GM23338 (cell line): ENCODE results near the gene PHKA2. TPM values are rescaled to one million over a fixed set of nuclear protein-coding genes. Genes with fewer than 3 reads are reported as not detected.

ENCODE experiments used
- ATAC-seq: fragments of 200-7000 bp; cut with Tn5 transposase; 3 replicates; pipeline ENCODE4 v1.9.1; 2020
- DNase-seq: peaks from one replicate; pipeline ENCODE4 v3.0.0-alpha.2; 2015; ENCODE audit warnings: low spot score
- H2AFZ ChIP-seq: fragments of 200-600 bp; sonication (generic); 2 replicates; pipeline ENCODE4 v1.8.0; 2016; ENCODE audit warnings: antibody characterized with exemption, mild to moderate bottlenecking, moderate library complexity
- H3F3A ChIP-seq: fragments of 200-600 bp; sonication (generic); replicated peaks from 2 replicates; pipeline ENCODE4 v1.8.0; 2017; ENCODE audit warnings: antibody characterized with exemption, mixed run types, low read depth
- H3K27ac ChIP-seq: fragments of 200-600 bp; sonication (generic); 2 replicates; pipeline ENCODE4 v1.6.1; 2016; ENCODE audit warnings: low read depth
- H3K27me3 ChIP-seq: fragments of 200-600 bp; sonication (generic); 2 replicates; pipeline ENCODE4 v1.8.0; 2016; ENCODE audit warnings: mild to moderate bottlenecking, mixed run types, moderate library complexity; ENCODE audit not compliant: insufficient read depth
- H3K36me3 ChIP-seq: fragments of 200-600 bp; sonication (generic); 2 replicates; pipeline ENCODE4 v1.8.0; 2016; ENCODE audit warnings: mild to moderate bottlenecking; ENCODE audit not compliant: insufficient read depth
- H3K4me1 ChIP-seq: fragments of 200-600 bp; sonication (generic); 2 replicates; pipeline ENCODE4 v1.8.0; 2016; ENCODE audit warnings: mild to moderate bottlenecking, moderate library complexity; ENCODE audit not compliant: insufficient read depth
- H3K4me2 ChIP-seq: fragments of 200-600 bp; sonication (generic); 2 replicates; pipeline ENCODE4 v1.7.1; 2017; ENCODE audit warnings: mixed run types
- H3K4me3 ChIP-seq: fragments of 200-600 bp; sonication (generic); 2 replicates; pipeline ENCODE4 v1.6.1; 2016; ENCODE audit warnings: mixed run types
- H3K79me2 ChIP-seq: fragments of 200-600 bp; sonication (generic); replicated peaks from 2 replicates; pipeline ENCODE4 v1.8.0; 2017; ENCODE audit warnings: mild to moderate bottlenecking; ENCODE audit not compliant: insufficient read depth
- H3K9me2 ChIP-seq: fragments of 200-600 bp; sonication (generic); 2 replicates; pipeline ENCODE4 v1.8.0; 2017; ENCODE audit not compliant: insufficient read depth
- H4K20me1 ChIP-seq: fragments of 200-600 bp; sonication (generic); replicated peaks from 2 replicates; pipeline ENCODE4 v1.8.0; 2017; ENCODE audit warnings: mild to moderate bottlenecking; ENCODE audit not compliant: insufficient read depth
- H3K27ac Mint-ChIP-seq: 2 replicates; pipeline ENCODE4 v1.8.0; 2020; ENCODE audit warnings: inconsistent platforms, mild to moderate bottlenecking, moderate library complexity, mixed read lengths
- H3K27me3 Mint-ChIP-seq: 3 replicates; pipeline ENCODE4 v1.8.0; 2022; ENCODE audit warnings: low read depth, mild to moderate bottlenecking, moderate library complexity, mixed read lengths, inconsistent platforms; ENCODE audit not compliant: insufficient read depth, poor library complexity
- H3K36me3 Mint-ChIP-seq: 3 replicates; pipeline ENCODE4 v1.8.0; 2021; ENCODE audit warnings: low read depth, mild to moderate bottlenecking, inconsistent platforms, moderate library complexity, mixed read lengths
- H3K4me1 Mint-ChIP-seq: 3 replicates; pipeline ENCODE4 v1.8.0; 2020; ENCODE audit warnings: mild to moderate bottlenecking, inconsistent platforms, mixed read lengths
- H3K4me3 Mint-ChIP-seq: 3 replicates; pipeline ENCODE4 v1.8.0; 2021; ENCODE audit warnings: moderate library complexity, mild to moderate bottlenecking, inconsistent platforms, mixed read lengths
- H3K9me3 Mint-ChIP-seq: 3 replicates; pipeline ENCODE4 v1.8.0; 2020; ENCODE audit warnings: moderate library complexity, mild to moderate bottlenecking, inconsistent platforms, mixed read lengths
- CREB1 ChIP-seq: fragments of 250-450 bp; sonication (Bioruptor Pico); IDR thresholded peaks from 2 replicates; pipeline ENCODE4 v1.5.0; 2020; ENCODE audit warnings: low read depth, mild to moderate bottlenecking, moderate library complexity
- CTCF ChIP-seq, 2 experiments: fragments of 200-600 bp in 1 of 2; sonication (generic) in 1 of 2; conservative IDR thresholded peaks; 2 replicates each; pipeline versions ENCODE4 v1.5.1 to v1.6.1; 2016 to 2017; ENCODE audit warnings: antibody characterized with exemption in 2 of 2, low read depth in 2 of 2, mild to moderate bottlenecking in 2 of 2, moderate library complexity in 1 of 2
- ETS1 ChIP-seq: IDR thresholded peaks from 2 replicates; pipeline ENCODE4 v1.6.1; 2016; ENCODE audit warnings: antibody characterized with exemption
- EZH2 ChIP-seq: fragments of 200-600 bp; sonication (generic); IDR thresholded peaks from one replicate; pipeline ENCODE4 v1.8.0; 2017; ENCODE audit warnings: antibody characterized with exemption, mild to moderate bottlenecking, low read depth; ENCODE audit not compliant: unreplicated experiment
- EZH2phosphoT487 ChIP-seq: fragments of 200-600 bp; sonication (generic); IDR thresholded peaks from one replicate; pipeline ENCODE4 v1.8.1; 2018; ENCODE audit warnings: antibody characterized with exemption; ENCODE audit not compliant: unreplicated experiment
- JUNB ChIP-seq: IDR thresholded peaks from one replicate; pipeline ENCODE4 v1.6.1; 2016; ENCODE audit warnings: antibody characterized with exemption; ENCODE audit not compliant: unreplicated experiment
- NANOG ChIP-seq: IDR thresholded peaks from 2 replicates; pipeline ENCODE4 v1.6.1; 2016; ENCODE audit warnings: antibody characterized with exemption, borderline replicate concordance
- POLR2AphosphoS5 ChIP-seq: IDR thresholded peaks from 2 replicates; pipeline ENCODE4 v1.6.1; 2016; ENCODE audit warnings: antibody characterized with exemption, low read depth
- REST ChIP-seq: IDR thresholded peaks from one replicate; pipeline ENCODE4 v1.6.1; 2018; ENCODE audit warnings: antibody characterized with exemption; ENCODE audit not compliant: unreplicated experiment
- STAT1 ChIP-seq: IDR thresholded peaks from one replicate; pipeline ENCODE4 v1.6.1; 2016; ENCODE audit warnings: antibody characterized with exemption; ENCODE audit not compliant: unreplicated experiment
- ZNF114 ChIP-seq: fragments of 250-450 bp; sonication (Bioruptor Pico); IDR thresholded peaks from 2 replicates; pipeline ENCODE4 v1.5.0; 2020; ENCODE audit warnings: mild to moderate bottlenecking, moderate library complexity
- ZNF331 ChIP-seq: fragments of 250-450 bp; sonication (Bioruptor Pico); IDR thresholded peaks from 2 replicates; pipeline ENCODE4 v1.5.0; 2020; ENCODE audit warnings: low read depth, mild to moderate bottlenecking, moderate library complexity
- ZNF462 ChIP-seq: fragments of 250-450 bp; sonication (Bioruptor Pico); IDR thresholded peaks from 2 replicates; pipeline ENCODE4 v1.5.0; 2020; ENCODE audit warnings: mild to moderate bottlenecking, moderate library complexity
- polyA plus RNA-seq: library from polyadenylated mRNA; unstranded; fragments of >200 nt; fragmentation: Nextera tagmentation; extraction: Ambion mirVana; gene quantifications from 2 replicates; pipeline ENCODE4 v1.2.1, GENCODE V29; 2016
- total RNA-seq: library from RNA; depleted of rRNA; stranded (reverse); fragments of >200 nt; shearing (Covaris generic); gene quantifications from 2 replicates; pipeline ENCODE4 v1.2.3, GENCODE V29; 2014

PHKA2 gene
- total and polyA plus RNA-seq, 2 experiments from 2014 or later = 8.0 to 23.9 TPM

GRCh38 chrX:19019996-19020395 lies 36.1 kb upstream of the PHKA2 start:
- Mint-ChIP-seq H3K36me3 (peaks cover 4% of the 10 kb centered on the region; the same call in 1 of the 3 replicates), H3K4me1 (no peaks in the 10 kb centered on the region), H3K4me3 (no peak overlapping the region), H3K9me3 (no peaks in the 10 kb centered on the region), H3K27ac (no peak overlapping the region), H3K27me3 (no peaks in the 10 kb centered on the region)
- no peaks in the 10 kb centered on the region for H3F3A ChIP-seq
- TF ChIP-seq ZNF462 (CRISPR knock-in tag) (no peak), STAT1 (no peak), CREB1 (CRISPR knock-in tag) (no peak), REST (no peak), POLR2AphosphoS5 (no peak), NANOG (no peak), CTCF (conservative IDR thresholded peaks at IDR 0.05; ENCODE audit: low read depth in 2 of 2) (no peak), ETS1 (no peak), EZH2 (no peak), ZNF114 (CRISPR knock-in tag) (no peak), EZH2phosphoT487 (no peak), ZNF331 (CRISPR knock-in tag) (no peak), JUNB (no peak)
- DNase-seq (no peak), ATAC-seq (no peak)
- H3K4me2 ChIP-seq = no peak overlapping the region
- no peak overlapping the region for H3K27ac ChIP-seq
- no peaks in the 10 kb centered on the region for H4K20me1 ChIP-seq
- H3K4me1 ChIP-seq = no peaks in the 10 kb centered on the region
- no peaks in the 10 kb centered on the region for H3K27me3 ChIP-seq
- no peaks in the 10 kb centered on the region for H3K9me2 ChIP-seq
- H3K36me3 ChIP-seq = no peaks in the 10 kb centered on the region
- no peak overlapping the region for H3K4me3 ChIP-seq
- no peak overlapping the region for H2AFZ ChIP-seq
- no peaks in the 10 kb centered on the region for H3K79me2 ChIP-seq
